SU-DHL-6 (cell line): ENCODE measurements around the gene EDNRA.

Source experiments
- H2AFZ ChIP-seq: fragments of 200-600 bp; sonication (generic); 2 replicates; pipeline ENCODE4 v1.6.1; 2014; ENCODE audit warnings: low read depth, mild to moderate bottlenecking, moderate library complexity, mixed read lengths, antibody characterized with exemption, low read length; ENCODE audit not compliant: severe bottlenecking
- H3F3A ChIP-seq: fragments of 200-600 bp; shearing (Covaris generic); 2 replicates; pipeline ENCODE4 v1.6.0; 2016; ENCODE audit warnings: antibody characterized with exemption, mild to moderate bottlenecking; ENCODE audit not compliant: insufficient read depth
- H3K27ac ChIP-seq: fragments of 200-600 bp; sonication (generic); 2 replicates; pipeline ENCODE4 v1.5.1; 2016; ENCODE audit warnings: low read depth, mild to moderate bottlenecking, low read length, moderate library complexity, mixed read lengths
- H3K27me3 ChIP-seq: fragments of 200-600 bp; sonication (generic), shearing (Covaris generic); 2 replicates; pipeline ENCODE4 v1.6.0; 2014; ENCODE audit warnings: mild to moderate bottlenecking, low read length
- H3K36me3 ChIP-seq: fragments of 200-600 bp; sonication (generic); 2 replicates; pipeline ENCODE4 v1.6.1; 2014; ENCODE audit warnings: mild to moderate bottlenecking, low read length, mixed read lengths
- H3K4me2 ChIP-seq: fragments of 300-600, 200-600 bp; shearing (Covaris generic), sonication (generic); 2 replicates; pipeline ENCODE4 v1.6.0; 2014; ENCODE audit warnings: low read length, low read depth, mild to moderate bottlenecking; ENCODE audit not compliant: poor library complexity, severe bottlenecking
- H3K4me3 ChIP-seq: fragments of 200-600 bp; sonication (generic); 2 replicates; pipeline ENCODE4 v1.5.1; 2014; ENCODE audit warnings: antibody characterized with exemption, low read length, mild to moderate bottlenecking, mixed read lengths; ENCODE audit not compliant: insufficient read depth, poor library complexity, severe bottlenecking
- H3K79me2 ChIP-seq: fragments of 200-600 bp; sonication (generic); 2 replicates; pipeline ENCODE4 v1.6.1; 2014; ENCODE audit warnings: mild to moderate bottlenecking, low read length, moderate library complexity; ENCODE audit not compliant: insufficient read depth
- H3K9ac ChIP-seq: fragments of 200-600 bp; sonication (generic); 2 replicates; pipeline ENCODE4 v1.7.0; 2014; ENCODE audit warnings: mild to moderate bottlenecking, low read length
- H3K9me2 ChIP-seq: fragments of 200-600 bp; sonication (generic); replicated peaks from 2 replicates; pipeline ENCODE4 v1.6.1; 2014; ENCODE audit warnings: low read length; ENCODE audit not compliant: insufficient read depth
- H3K9me3 ChIP-seq: fragments of 200-600 bp; sonication (generic); 2 replicates; pipeline ENCODE4 v1.6.1; 2014; ENCODE audit warnings: low read length, mixed read lengths; ENCODE audit not compliant: insufficient read depth
- H4K20me1 ChIP-seq: fragments of 200-600 bp; sonication (generic); 2 replicates; pipeline ENCODE4 v1.6.1; 2014; ENCODE audit warnings: low read depth, mild to moderate bottlenecking, antibody characterized with exemption, low read length, moderate library complexity, mixed read lengths
- CTCF ChIP-seq: fragments of 200-600 bp; sonication (generic); IDR thresholded peaks from one replicate; pipeline ENCODE4 v1.5.1; 2017; ENCODE audit warnings: antibody characterized with exemption, mild to moderate bottlenecking, low read length, moderate library complexity; ENCODE audit not compliant: insufficient read depth, poor library complexity, severe bottlenecking
- EZH2phosphoT487 ChIP-seq: fragments of 200-600 bp; sonication (generic), shearing (Covaris generic); conservative IDR thresholded peaks from 2 replicates; pipeline ENCODE4 v1.6.1; 2018; ENCODE audit warnings: mild to moderate bottlenecking, antibody characterized with exemption, low read length, moderate library complexity, mixed read lengths

The EDNRA gene

GRCh38 chr4:147479376-147479775, 1.5 kb upstream of the EDNRA start:
- no peaks in the 10 kb centered on the region for H3K27me3 ChIP-seq
- H3K27ac ChIP-seq, result no peak overlapping the region
- no peak overlapping the region for H2AFZ ChIP-seq
- no peaks in the 10 kb centered on the region for H3F3A ChIP-seq
- H3K9me2 ChIP-seq, result no peaks in the 10 kb centered on the region
- no peaks in the 10 kb centered on the region for H3K36me3 ChIP-seq
- H3K9ac ChIP-seq, result no peak overlapping the region
- H4K20me1 ChIP-seq, result no peaks in the 10 kb centered on the region
- H3K9me3 ChIP-seq, result no peaks in the 10 kb centered on the region
- H3K4me2 ChIP-seq, result no peak overlapping the region
- H3K79me2 ChIP-seq, result no peaks in the 10 kb centered on the region
- no peak overlapping the region for H3K4me3 ChIP-seq
- TF ChIP-seq EZH2phosphoT487 (no peak), CTCF (no peak)

GRCh38 chr4:147479786-147480185, 1.1 kb upstream of the EDNRA start:
- Histone ChIP-seq H3K27me3 (no peaks in the 10 kb centered on the region), H3F3A (no peaks in the 10 kb centered on the region), H3K27ac (no peak overlapping the region), H3K4me3 (no peak overlapping the region), H3K9ac (no peak overlapping the region), H3K9me3 (no peaks in the 10 kb centered on the region), H2AFZ (no peak overlapping the region), H3K4me2 (no peak overlapping the region), H3K9me2 (no peaks in the 10 kb centered on the region), H3K36me3 (no peaks in the 10 kb centered on the region), H4K20me1 (no peaks in the 10 kb centered on the region), H3K79me2 (no peaks in the 10 kb centered on the region)
- TF ChIP-seq EZH2phosphoT487, result no peak
- no peak for TF ChIP-seq CTCF

GRCh38 chr4:147480502-147480890, 401 bp upstream of the EDNRA start:
- H2AFZ ChIP-seq, result no peak overlapping the region
- TF ChIP-seq EZH2phosphoT487 (no peak), CTCF (no peak)
- no peaks in the 10 kb centered on the region for H3F3A ChIP-seq
- H3K9ac ChIP-seq, result no peak overlapping the region
- H3K79me2 ChIP-seq, result no peaks in the 10 kb centered on the region
- no peaks in the 10 kb centered on the region for H4K20me1 ChIP-seq
- H3K27me3 ChIP-seq, result no peaks in the 10 kb centered on the region
- no peaks in the 10 kb centered on the region for H3K36me3 ChIP-seq
- H3K4me2 ChIP-seq, result no peak overlapping the region
- H3K9me2 ChIP-seq, result no peaks in the 10 kb centered on the region
- no peak overlapping the region for H3K4me3 ChIP-seq
- H3K9me3 ChIP-seq, result no peaks in the 10 kb centered on the region
- H3K27ac ChIP-seq, result no peak overlapping the region

- Histone ChIP-seq H3K4me3 (no peak overlapping the region), H4K20me1 (no peaks in the 10 kb centered on the region), H3K9ac (no peak overlapping the region), H3K27me3 (no peaks in the 10 kb centered on the region), H3K4me2 (no peak overlapping the region), H2AFZ (no peak overlapping the region), H3K9me3 (no peaks in the 10 kb centered on the region), H3K36me3 (no peaks in the 10 kb centered on the region), H3K79me2 (no peaks in the 10 kb centered on the region), H3K9me2 (no peaks in the 10 kb centered on the region), H3K27ac (no peak overlapping the region), H3F3A (no peaks in the 10 kb centered on the region)
- TF ChIP-seq CTCF (no peak), EZH2phosphoT487 (no peak)
Observed at GRCh38 chr4:147481577-147482109, 746 bp downstream of the EDNRA start.
